Measurements from ENCODE around the gene IL4R. TPM values are rescaled to one million over a fixed set of nuclear protein-coding genes. Genes with fewer than 3 reads are reported as not detected.
A peak's percentile ranks its signal among the peaks of the same experiment; 100 is the strongest.

Gene IL4R
- total and polyA plus RNA-seq, 2 of the 13 experiments (the other 11 are each of a cell fraction or from before 2014, with no cell fraction given): 15.9 to 49.6 TPM

DNA sequence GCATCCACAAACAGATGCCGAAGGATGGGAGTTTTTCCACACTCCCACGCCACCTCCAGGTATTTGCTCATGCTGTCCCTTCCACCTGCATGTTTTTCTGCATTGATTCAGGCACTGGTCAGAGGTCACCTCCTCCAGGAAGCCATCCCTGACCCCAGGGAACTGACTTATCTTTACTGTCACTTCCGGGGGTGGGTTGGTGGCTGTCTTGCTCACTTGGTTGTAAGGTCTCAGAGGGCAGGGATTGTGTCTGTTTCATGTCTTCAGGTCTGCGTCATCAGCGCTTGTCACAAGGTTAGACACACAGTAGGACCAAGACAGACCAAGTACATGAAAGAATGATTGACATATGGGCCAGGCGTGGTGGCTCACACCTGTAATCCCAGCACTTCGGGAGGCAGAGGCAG lies 1.9 kb upstream of the IL4R start (continued):
- peak; percentile 87 for TF ChIP-seq ZNF460 (CRISPR knock-in tag; IDR thresholded peaks at IDR 0.05; ENCODE audit: borderline replicate concordance)
- no peak for TF ChIP-seq MED1 (CRISPR knock-in tag; IDR thresholded peaks at IDR 0.05)
- TF ChIP-seq ZNF737 (CRISPR knock-in tag; IDR thresholded peaks at IDR 0.05; ENCODE audit: borderline replicate concordance): no peak
- TF ChIP-seq, protein P1, sequence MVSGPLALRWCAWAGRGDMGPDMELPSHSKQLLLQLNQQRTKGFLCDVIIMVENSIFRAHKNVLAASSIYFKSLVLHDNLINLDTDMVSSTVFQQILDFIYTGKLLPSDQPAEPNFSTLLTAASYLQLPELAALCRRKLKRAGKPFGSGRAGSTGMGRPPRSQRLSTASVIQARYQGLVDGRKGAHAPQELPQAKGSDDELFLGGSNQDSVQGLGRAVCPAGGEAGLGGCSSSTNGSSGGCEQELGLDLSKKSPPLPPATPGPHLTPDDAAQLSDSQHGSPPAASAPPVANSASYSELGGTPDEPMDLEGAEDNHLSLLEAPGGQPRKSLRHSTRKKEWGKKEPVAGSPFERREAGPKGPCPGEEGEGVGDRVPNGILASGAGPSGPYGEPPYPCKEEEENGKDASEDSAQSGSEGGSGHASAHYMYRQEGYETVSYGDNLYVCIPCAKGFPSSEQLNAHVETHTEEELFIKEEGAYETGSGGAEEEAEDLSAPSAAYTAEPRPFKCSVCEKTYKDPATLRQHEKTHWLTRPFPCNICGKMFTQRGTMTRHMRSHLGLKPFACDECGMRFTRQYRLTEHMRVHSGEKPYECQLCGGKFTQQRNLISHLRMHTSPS (CRISPR knock-in tag; IDR thresholded peaks at IDR 0.05; ENCODE audit: low read depth): 0 out of 2 replicates have a peak, but pooled peaks have one; percentile 21
- no peak for TF ChIP-seq FOXA3 (CRISPR knock-in tag; IDR thresholded peaks at IDR 0.05)
- no peak for TF ChIP-seq DDIT3 (CRISPR knock-in tag; IDR thresholded peaks at IDR 0.05)
- TF ChIP-seq PAX8 (CRISPR knock-in tag; IDR thresholded peaks at IDR 0.05; ENCODE audit: borderline replicate concordance): no peak
- no peak for TF ChIP-seq ZBTB1 (CRISPR knock-in tag; IDR thresholded peaks at IDR 0.05; ENCODE audit: borderline replicate concordance)
- no peak for TF ChIP-seq NPAS2 (CRISPR knock-in tag; IDR thresholded peaks at IDR 0.05; ENCODE audit: borderline replicate concordance)
- peak; percentile 51; the same call in 1 of the 2 replicates for TF ChIP-seq SAP130 (CRISPR knock-in tag; IDR thresholded peaks at IDR 0.05; ENCODE audit: low read depth)
- no peak for TF ChIP-seq CBX2 (IDR thresholded peaks at IDR 0.05; ENCODE audit: low read depth, low read length)
- TF ChIP-seq CBX2 (CRISPR knock-in tag; IDR thresholded peaks at IDR 0.05; ENCODE audit: low read depth): no peak
- TF ChIP-seq KDM5A (IDR thresholded peaks at IDR 0.05; ENCODE audit: borderline replicate concordance, low read length): no peak
- TF ChIP-seq KLF9 (CRISPR knock-in tag; IDR thresholded peaks at IDR 0.05; ENCODE audit: low read depth): no peak
- no peak for TF ChIP-seq PHB2 (IDR thresholded peaks at IDR 0.05; ENCODE audit: partially characterized antibody)
- TF ChIP-seq, protein P2, sequence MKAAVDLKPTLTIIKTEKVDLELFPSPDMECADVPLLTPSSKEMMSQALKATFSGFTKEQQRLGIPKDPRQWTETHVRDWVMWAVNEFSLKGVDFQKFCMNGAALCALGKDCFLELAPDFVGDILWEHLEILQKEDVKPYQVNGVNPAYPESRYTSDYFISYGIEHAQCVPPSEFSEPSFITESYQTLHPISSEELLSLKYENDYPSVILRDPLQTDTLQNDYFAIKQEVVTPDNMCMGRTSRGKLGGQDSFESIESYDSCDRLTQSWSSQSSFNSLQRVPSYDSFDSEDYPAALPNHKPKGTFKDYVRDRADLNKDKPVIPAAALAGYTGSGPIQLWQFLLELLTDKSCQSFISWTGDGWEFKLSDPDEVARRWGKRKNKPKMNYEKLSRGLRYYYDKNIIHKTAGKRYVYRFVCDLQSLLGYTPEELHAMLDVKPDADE (CRISPR knock-in tag; IDR thresholded peaks at IDR 0.05): no peak
- TF ChIP-seq ZNF761 (CRISPR knock-in tag; conservative IDR thresholded peaks at IDR 0.05): no peak
- peak; percentile 49; the same call in 1 of the 2 replicates for TF ChIP-seq SALL1 (CRISPR knock-in tag; IDR thresholded peaks at IDR 0.05)
- peak; percentile 13; the same call in 1 of the 2 replicates for TF ChIP-seq ZNF292 (CRISPR knock-in tag; IDR thresholded peaks at IDR 0.05; ENCODE audit: borderline replicate concordance, low read depth)
- no peak for TF ChIP-seq MIXL1 (CRISPR knock-in tag; IDR thresholded peaks at IDR 0.05)
- TF ChIP-seq CHD4 (IDR thresholded peaks at IDR 0.05; ENCODE audit: borderline replicate concordance, low read length): no peak
- TF ChIP-seq ZNF710 (CRISPR knock-in tag; IDR thresholded peaks at IDR 0.05; ENCODE audit: borderline replicate concordance): no peak
- no peak for TF ChIP-seq TBP (CRISPR knock-in tag; IDR thresholded peaks at IDR 0.05)
- TF ChIP-seq ZNF160 (CRISPR knock-in tag; IDR thresholded peaks at IDR 0.05): no peak
- 0 out of 2 replicates have a peak, but pooled peaks have one; percentile 4 for TF ChIP-seq ZNF552 (CRISPR knock-in tag; IDR thresholded peaks at IDR 0.05; ENCODE audit: borderline replicate concordance)
- peak in 1 of 2 experiments; percentile 64; a peak in 1 of 4 replicates for TF ChIP-seq NR2F1 (CRISPR knock-in tag; IDR thresholded peaks at IDR 0.05)
- no peak for TF ChIP-seq ZNF589 (CRISPR knock-in tag; conservative IDR thresholded peaks at IDR 0.05)

All from HepG2 (cell line).